ENCODE results near the gene NAGLU. TPM values are rescaled to one million over a fixed set of nuclear protein-coding genes. Genes with fewer than 3 reads are reported as not detected.

NAGLU gene
- total and polyA plus RNA-seq, 2 of the 13 experiments (the other 11 are each of a cell fraction or from before 2014, with no cell fraction given) = 28.2 to 40.1 TPM

GRCh38 chr17:42554250-42555121 lies 18.4 kb downstream of the NAGLU start (continued):
- TF ChIP-seq ZBTB7A (CRISPR knock-in tag; IDR thresholded peaks at IDR 0.05) = peak; percentile 79; the same call in 1 of the 2 replicates
- no peak; the same call in 1 of the 2 replicates for TF ChIP-seq ZNF678 (CRISPR knock-in tag; IDR thresholded peaks at IDR 0.05)
- peak; percentile 54; the same call in 1 of the 2 replicates for TF ChIP-seq KLF12 (CRISPR knock-in tag; IDR thresholded peaks at IDR 0.05; ENCODE audit: borderline replicate concordance)
- TF ChIP-seq ZNF260 (CRISPR knock-in tag; IDR thresholded peaks at IDR 0.05; ENCODE audit: borderline replicate concordance, low read depth) = no peak
- TF ChIP-seq JARID2 (CRISPR knock-in tag; IDR thresholded peaks at IDR 0.05; ENCODE audit: insufficient replicate concordance) = no peak
- peak; percentile 80; the same call in 1 of the 2 replicates for TF ChIP-seq ZNF274 (CRISPR knock-in tag; IDR thresholded peaks at IDR 0.05)
- no peak for TF ChIP-seq ZNF207 (IDR thresholded peaks at IDR 0.05; ENCODE audit: borderline replicate concordance)
- peak; percentile 89 for TF ChIP-seq NFKBIZ (CRISPR knock-in tag; IDR thresholded peaks at IDR 0.05)
- TF ChIP-seq ZMYM2 (CRISPR knock-in tag; IDR thresholded peaks at IDR 0.05) = no peak
- TF ChIP-seq SAFB2 (CRISPR knock-in tag; IDR thresholded peaks at IDR 0.05; ENCODE audit: borderline replicate concordance, low read depth) = peak; percentile 83
- peak; percentile 53; the same call in 1 of the 2 replicates for TF ChIP-seq TP53 (CRISPR knock-in tag; conservative IDR thresholded peaks at IDR 0.05)
- peak; percentile 87; the same call in 1 of the 2 replicates for TF ChIP-seq AHR (CRISPR knock-in tag; IDR thresholded peaks at IDR 0.05)
- peak; percentile 90 for TF ChIP-seq ZSCAN31 (CRISPR knock-in tag; IDR thresholded peaks at IDR 0.05; ENCODE audit: low read depth)
- peak; percentile 97 for TF ChIP-seq SPEN (CRISPR knock-in tag; IDR thresholded peaks at IDR 0.05; ENCODE audit: low read depth)
- TF ChIP-seq ZBTB20 (CRISPR knock-in tag; IDR thresholded peaks at IDR 0.05; ENCODE audit: borderline replicate concordance, low read depth) = no peak
- peak; percentile 85; the same call in 1 of the 3 replicates for TF ChIP-seq MXI1 (IDR thresholded peaks at IDR 0.05; ENCODE audit: borderline replicate concordance, low read depth, low read length)
- no peak for TF ChIP-seq SMARCE1 (IDR thresholded peaks at IDR 0.05; ENCODE audit: borderline replicate concordance)
- TF ChIP-seq ELF3 (CRISPR knock-in tag; IDR thresholded peaks at IDR 0.05) = peak; percentile 98
- TF ChIP-seq CBX1 (IDR thresholded peaks at IDR 0.05; ENCODE audit: low read depth) = peak; percentile 74
- TF ChIP-seq ZNF101 (CRISPR knock-in tag; IDR thresholded peaks at IDR 0.05; ENCODE audit: borderline replicate concordance, low read depth) = 0 out of 2 replicates have a peak, but pooled peaks have one; percentile 67
- no peak for TF ChIP-seq ZBTB40 (IDR thresholded peaks at IDR 0.05)
- TF ChIP-seq ZBTB40 (CRISPR knock-in tag; IDR thresholded peaks at IDR 0.05) = peak; percentile 56; the same call in 1 of the 2 replicates

Data from HepG2 (cell line).